ENCODE data around the gene COPS4.

DNA sequence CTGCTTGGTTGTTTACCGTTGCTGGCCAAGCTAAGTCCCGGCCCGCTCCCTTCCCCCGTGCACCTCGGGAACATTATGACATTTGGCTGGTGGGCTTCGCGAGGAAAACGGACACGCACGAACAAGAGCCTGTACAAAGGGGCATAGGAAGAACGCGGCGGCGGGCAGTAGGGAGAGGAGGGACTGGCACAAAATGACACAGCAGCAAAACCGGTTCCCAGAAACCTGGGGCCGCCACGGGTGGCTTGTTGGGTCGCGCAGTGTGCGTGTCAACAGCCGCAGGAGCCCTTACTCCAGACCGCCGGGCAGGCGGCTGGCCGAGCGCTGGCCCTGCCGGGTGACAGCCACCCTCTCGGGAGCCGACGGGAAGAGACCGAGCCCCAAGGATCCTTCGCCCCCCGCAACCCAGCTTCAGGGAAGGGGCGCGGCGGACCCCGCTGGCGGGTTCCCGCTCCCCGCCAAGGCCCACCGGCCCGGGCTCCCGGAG lies 22.7 kb upstream of the COPS4 start:
- TF ChIP-seq, protein P1, sequence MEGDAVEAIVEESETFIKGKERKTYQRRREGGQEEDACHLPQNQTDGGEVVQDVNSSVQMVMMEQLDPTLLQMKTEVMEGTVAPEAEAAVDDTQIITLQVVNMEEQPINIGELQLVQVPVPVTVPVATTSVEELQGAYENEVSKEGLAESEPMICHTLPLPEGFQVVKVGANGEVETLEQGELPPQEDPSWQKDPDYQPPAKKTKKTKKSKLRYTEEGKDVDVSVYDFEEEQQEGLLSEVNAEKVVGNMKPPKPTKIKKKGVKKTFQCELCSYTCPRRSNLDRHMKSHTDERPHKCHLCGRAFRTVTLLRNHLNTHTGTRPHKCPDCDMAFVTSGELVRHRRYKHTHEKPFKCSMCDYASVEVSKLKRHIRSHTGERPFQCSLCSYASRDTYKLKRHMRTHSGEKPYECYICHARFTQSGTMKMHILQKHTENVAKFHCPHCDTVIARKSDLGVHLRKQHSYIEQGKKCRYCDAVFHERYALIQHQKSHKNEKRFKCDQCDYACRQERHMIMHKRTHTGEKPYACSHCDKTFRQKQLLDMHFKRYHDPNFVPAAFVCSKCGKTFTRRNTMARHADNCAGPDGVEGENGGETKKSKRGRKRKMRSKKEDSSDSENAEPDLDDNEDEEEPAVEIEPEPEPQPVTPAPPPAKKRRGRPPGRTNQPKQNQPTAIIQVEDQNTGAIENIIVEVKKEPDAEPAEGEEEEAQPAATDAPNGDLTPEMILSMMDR (IDR thresholded peaks at IDR 0.05) = no peak
- no peak for TF ChIP-seq POLR2A (IDR thresholded peaks at IDR 0.05)

Measured in adrenal gland (tissue), 5 donors.